ENCODE measurements around the gene PRKCA.
"Not testable (repeated sequence)": the region's sequence is repeated elsewhere in the genome, so short reads cannot be mapped to it uniquely, and the experiment has no call there.

The PRKCA gene

DNA sequence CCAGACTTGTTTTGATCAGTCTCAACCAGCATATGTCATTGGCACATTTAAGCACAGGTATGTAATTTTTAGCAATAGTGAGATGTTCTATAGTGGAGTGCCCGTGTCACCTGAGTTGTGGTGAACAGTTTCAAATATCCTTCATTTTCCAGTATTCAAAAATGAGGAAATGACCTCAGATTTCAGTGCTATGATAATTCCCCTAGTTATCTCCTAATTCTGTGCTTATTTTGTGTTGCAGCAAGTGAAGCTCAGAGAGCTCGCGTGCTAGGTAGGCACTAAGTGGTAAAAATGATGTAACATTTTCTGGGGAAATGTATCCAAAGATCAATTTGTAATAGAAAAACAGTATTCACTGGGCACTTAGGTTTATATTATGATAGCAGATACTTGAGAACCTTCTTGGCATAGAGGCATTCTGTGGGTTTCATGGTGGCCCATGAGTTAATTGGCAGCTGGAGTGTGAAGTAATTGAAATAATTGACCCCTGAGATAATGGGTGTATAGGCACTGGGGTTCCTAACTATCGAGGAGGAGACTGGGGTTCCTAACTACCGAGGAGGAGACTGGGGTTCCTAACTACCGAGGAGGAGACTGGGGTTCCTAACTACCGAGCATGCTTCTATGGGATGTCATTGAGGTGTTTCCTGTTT, 159.1 kb downstream of the PRKCA start:
- DNase-seq (ENCODE audit: low read depth, low spot score), result no peak

DNA sequence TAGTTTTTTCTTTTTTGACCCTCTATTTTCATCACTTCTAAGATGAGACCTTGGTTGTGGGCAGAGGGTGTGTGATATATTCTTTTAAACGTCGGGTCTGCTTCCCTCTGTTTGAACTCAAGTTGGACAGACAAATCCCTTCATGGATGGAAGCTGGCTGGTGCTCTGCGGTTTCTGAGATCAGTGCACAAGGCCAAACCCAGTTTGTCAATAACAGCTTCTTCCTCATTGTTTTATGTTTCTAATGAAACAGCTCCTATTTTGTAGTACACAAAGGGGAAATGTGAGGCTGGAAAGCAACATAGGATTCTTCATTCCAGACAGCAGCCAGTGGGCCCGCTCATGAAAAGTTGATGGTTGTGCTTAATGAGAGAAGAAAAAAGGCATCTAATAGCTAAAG, 159.6 kb downstream of the PRKCA start:
- DNase-seq (ENCODE audit: low read depth, low spot score), result no peak

DNA sequence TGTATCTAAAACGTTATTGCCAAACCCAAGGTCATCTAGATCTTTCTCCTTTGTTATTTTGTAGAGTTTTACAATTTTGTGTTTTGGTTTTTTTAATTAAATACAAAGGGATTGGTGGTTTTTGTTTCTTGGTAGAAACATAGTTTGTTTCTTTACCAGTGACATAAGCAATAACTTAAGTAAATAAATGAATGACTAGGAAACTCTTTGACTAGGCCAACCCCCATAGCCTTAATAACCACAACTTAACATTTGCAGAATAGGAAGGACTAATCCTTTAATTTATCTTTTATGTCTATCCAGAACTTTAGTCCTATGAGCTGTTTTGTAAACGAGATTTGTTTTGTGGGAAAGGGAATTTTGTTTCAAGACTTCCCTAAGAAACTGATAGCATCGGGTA, 162.5 kb downstream of the PRKCA start:
- no peak for DNase-seq (ENCODE audit: low read depth, low spot score)

DNA sequence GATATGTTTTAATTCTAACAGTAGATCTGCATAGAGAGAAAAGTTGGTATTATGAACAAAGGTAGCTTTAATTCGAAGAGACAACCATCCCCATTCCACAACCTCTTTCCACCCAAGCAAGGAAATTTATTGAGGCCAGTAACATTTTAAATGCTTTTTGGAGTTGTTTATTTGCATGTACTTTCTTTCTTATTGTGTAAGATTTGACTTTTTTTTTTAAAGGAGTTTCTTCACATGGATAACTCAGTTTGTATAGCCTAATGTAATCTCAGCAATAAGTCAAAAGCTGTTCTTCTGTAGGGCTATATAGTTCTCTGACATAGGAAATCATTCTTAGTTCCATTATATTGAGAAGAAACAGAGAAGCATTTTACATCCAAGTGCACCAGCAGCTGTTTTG, 163.3 kb downstream of the PRKCA start:
- no peak for DNase-seq (ENCODE audit: low read depth, low spot score)

DNA sequence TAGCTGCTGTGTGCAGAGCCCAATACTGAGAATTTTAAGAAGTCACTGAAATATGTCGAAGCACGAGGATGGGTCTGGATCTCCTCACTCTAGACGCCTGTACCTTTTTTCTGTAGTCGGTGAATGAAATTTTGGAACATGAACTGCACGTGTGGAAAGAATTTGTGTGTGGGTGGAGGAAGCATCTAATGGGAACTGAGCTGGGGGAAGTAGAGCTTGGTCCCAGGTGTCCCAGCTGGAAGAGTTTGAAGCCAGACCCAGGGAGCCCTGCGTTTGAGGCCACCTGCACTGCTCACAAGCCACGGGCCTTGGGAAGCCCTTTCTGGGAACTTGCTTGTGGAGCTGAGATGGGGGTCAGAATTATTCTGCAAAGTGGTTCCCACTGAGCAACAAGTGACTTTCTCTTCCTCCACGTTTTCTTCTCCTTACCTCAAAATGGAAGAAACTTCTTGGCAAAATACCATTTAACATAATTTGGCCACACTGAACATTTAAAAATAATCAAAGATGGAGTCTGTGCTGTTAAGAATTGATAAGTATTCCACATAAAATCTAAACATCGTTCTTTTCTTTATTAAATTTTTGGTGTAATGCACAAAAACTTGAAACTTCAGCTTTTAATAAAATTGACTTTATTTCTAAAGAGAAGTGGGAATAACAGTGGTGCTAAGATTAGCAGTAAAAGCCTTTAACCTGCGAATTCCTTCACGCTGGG, 163.8 kb downstream of the PRKCA start:
- DNase-seq (ENCODE audit: low read depth, low spot score), result no peak

DNA sequence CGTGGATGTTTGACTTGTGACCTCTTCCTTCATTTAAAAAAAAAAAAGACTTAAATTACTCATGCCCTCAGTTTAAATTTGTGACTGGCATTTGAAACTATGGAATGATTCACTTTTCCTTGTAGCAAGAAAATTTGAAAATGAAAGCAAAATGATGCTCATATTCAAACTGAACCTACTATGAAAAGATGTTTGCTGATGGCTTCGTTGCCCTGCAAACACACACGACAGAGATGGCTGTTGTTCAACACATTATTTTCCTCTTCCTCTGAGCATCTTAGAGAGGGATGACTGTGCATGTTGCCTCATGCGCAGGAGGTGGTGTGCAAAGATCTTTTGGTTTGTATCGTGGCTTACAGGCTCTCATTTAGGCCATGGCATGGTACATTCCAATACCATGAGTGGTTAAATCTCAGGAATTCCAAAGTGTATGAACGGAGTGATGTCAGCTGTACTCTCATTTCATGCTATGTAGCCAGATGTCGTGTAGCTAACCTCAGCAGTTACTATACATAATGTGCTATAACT, 164.5 kb downstream of the PRKCA start:
- DNase-seq (ENCODE audit: low read depth, low spot score), result no peak

DNA sequence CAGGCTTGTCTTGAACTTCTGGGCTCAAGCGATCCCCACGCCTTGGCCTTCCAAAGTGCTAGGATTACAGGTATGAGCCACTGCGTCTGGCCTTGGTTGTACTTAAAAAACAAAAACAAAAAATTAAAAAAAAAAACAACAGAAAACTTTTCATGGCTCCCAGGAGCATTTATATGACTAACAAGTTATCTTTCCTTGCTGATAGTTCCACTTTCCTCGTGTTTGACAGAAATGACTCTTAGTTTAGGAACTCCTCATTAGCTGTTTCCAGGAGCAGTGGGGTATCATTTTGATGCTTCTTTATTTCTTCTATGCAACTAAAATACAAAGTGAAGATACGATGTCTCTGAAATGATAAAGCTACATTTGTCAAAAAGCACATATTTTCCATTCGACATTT, 165.4 kb downstream of the PRKCA start:
- no peak for DNase-seq (ENCODE audit: low read depth, low spot score)

DNA sequence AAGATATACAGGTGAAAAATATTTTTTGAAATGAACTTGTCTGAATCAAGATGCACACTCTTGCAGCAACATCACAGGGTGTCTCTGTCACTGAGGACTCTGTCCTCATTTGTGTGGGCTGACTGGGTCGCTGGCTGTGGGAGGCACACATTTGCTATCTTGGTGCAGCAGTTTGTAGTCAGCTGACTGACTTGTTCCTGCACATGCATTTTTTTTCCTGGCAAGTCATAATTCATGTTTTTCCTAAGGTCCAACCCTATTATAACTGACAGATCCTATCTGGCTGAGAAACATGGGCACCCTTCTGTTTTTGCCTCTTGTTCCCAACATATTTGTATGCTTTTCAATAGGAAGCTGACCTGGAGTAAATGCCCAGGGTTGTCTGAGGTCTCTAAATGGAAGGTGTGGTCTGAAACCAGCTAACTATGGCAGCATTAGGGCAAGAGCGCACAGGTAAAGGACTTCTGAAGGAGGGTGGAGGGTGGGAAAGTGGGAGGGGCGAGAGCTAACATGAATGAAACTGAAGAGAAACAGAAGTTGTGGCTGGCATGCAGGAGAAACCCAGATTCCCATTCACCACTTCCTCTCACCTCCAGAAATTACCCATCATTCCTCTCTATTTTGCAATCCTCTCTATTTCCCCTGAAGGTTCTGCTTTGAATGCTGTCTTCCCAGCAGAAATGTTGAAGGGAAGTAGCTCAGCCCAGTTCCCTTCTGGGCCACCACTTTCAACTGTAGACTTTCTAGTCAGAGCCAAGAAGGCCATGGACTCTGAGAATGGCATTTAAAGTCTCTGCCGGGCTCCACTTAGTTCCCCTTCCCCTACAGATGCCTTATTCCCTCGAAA, 166.1 kb downstream of the PRKCA start:
- no peak for DNase-seq (ENCODE audit: low read depth, low spot score)

DNA sequence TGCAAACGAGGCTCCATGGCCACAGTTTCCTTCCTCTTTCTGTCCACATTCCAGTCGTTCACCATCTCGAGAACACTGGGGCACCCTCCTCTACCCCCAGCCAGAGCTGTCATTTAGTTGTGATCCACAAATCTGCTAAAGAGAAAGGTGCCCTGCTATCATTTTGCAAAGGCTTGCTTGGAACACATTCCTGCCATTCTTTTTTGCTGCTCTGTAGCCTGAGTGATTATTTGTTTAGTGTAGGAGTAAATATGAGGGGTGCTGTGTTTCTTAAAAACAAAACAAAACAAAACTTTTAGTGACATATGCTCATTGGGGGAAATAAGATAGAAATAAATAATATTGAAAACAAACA, 166.7 kb downstream of the PRKCA start:
- DNase-seq (ENCODE audit: low read depth, low spot score), result no peak

DNA sequence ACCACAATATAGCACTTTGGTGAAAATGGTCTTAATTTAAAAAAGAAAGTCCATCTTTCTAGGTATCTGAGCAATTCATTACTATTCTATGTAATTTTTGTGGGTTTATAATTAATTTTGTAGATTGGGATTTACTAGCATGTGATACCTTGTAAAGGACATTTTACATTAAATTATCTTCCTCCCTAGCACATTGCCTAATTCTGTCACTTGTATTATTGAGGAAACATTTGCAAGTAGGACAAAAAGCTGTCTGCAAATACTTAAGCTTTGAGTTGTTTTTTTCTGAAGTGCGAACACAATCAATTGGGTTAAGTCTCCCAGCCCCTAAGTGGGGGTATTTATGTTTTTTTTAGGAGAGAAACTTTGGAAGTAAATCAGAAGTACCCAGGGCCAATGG, 167.0 kb downstream of the PRKCA start:
- DNase-seq (ENCODE audit: low read depth, low spot score), result no peak

DNA sequence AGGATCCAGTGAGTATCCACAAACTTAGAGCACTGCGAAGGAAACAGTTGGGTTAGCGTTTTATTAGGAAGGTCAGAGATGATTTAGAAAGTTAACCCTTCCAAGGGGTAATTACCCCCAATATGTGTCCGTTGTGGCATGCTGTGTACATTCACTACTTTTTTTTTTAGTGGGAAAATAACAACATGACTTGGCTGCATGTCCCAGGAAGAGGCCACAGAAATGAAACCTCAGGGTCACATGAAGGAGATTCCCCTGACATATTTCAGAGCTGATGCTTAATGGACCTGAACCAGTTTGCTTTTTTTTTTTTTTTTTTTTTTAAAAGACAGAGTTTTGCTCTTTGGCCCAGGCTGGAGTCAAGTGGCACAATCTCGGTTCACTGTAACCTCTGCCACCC, 167.5 kb downstream of the PRKCA start:
- DNase-seq (ENCODE audit: low read depth, low spot score), result no peak

DNA sequence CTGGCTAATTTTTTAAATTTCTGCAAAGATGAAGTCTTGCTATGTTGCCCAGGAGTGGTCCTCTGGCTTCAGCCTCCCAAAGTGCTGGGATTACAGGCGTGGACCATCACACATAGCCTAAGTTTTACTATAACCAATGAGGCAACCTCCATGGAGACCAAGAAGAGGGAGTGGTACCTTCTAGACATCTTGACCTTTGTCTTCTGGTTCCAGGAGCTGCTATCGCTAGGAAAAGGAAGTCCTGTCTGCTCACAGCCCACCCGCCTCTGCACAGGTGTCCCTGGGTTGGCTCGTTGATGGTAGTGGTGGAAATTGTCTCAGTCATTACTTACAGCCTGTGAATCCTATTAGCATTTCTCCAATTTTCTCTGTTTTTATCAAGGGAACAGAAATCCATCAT, 169.7 kb downstream of the PRKCA start:
- no peak for DNase-seq (ENCODE audit: low read depth, low spot score)

DNA sequence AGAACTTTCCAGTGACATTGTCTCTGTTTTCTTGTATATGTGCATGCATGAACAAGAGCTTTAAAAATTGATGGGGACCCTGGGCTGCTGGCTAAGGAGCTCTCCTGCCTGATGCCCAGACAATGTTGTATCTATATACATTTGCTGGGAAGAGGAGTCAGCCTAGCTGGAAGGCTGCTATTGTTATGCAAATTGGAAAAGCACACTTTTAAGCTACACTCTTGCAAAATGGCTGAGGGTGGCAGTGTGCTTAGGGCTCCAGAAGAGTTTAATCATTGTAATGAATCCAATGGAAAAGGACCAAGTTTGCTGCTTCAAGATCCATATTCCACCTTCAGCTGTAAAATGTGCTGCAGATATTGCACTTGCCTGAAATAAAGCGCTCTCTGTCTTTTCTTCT, 171.8 kb downstream of the PRKCA start:
- no peak for DNase-seq (ENCODE audit: low read depth, low spot score)

DNA sequence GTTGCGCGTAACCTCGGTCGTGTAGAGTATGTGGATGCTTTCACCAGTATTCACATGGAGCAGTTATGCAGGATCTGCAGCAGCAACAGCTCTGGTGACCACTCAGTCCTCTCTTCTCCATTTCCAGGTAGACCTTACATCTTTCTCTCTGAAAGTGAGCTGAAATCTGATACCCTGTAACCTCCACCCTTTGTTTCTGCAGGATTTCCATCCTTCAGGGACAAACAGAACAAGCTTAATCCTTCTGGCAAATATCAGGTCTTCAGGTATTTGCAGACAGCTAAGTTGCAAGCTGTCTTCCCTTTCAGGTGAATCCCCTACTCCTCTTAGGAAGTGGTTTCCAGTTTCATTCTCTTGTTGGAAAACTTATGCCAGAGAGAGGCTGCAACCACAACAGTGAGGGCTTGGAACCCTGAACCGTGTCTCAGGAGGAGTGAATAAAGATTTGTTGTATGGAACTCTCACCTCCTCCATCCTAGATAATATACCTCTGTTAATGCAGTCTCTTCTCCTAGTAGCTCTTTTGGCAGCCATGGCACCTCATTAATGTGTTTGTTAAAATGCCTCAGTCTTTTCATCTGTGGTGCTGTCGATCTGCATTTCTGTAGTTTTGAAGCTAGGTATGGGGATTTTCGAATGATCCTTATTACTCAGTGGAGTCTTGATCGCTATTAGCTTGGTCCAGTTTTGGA, 172.5 kb downstream of the PRKCA start:
- DNase-seq (ENCODE audit: low read depth, low spot score), result peak; percentile 52

DNA sequence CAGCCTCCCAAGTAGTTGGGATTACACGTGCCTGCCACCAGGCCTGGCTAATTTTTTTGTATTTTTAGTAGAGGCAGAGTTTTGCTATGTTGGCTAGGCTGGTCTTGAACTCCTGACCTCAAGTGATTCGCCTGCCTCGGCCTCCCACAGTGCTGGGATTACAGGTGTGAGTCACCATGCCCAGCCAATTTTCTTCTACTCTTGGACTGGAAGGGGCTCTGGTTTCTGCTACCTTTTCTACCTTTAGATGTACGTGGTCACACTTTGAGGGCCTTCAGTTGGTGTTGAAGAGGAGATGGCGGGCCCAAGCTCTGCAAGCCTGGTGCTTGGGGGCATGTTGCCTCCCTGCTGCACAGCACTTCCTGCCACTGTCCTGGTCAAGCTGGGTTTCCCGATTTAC, 173.6 kb downstream of the PRKCA start:
- DNase-seq (ENCODE audit: low read depth, low spot score), result no peak

DNA sequence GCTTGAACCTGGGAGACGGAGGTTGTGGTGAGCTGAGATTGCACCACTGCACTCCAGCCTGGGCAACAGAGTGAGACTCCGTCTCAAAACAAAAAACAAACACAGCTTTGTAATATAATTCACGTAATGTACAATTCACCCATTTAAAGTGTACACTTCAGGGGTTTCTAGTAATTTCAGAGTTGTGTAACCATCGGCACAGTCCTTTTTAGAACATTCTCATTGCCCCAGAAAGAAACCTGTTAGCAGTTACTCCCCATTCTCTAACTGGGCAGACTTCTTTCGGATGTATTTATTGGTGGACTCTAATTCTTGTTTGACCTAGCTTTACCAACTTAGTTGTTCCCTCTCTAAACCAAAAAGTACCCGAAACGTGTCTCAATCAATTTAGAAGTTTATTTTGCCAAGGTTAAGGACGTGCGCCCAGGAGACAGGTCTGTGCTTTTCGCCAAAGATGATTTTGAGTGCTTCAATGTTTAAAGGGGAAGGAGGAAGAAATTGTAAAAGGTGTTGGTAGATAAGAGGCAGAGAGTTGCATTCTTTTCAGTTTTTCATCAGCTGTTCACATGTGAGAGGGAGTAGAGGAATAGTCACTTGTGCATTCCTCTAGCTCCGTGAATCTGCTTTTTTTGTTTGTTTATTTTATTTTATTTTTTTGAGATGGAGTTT, 175.3 kb downstream of the PRKCA start:
- no peak for DNase-seq (ENCODE audit: low read depth, low spot score)

DNA sequence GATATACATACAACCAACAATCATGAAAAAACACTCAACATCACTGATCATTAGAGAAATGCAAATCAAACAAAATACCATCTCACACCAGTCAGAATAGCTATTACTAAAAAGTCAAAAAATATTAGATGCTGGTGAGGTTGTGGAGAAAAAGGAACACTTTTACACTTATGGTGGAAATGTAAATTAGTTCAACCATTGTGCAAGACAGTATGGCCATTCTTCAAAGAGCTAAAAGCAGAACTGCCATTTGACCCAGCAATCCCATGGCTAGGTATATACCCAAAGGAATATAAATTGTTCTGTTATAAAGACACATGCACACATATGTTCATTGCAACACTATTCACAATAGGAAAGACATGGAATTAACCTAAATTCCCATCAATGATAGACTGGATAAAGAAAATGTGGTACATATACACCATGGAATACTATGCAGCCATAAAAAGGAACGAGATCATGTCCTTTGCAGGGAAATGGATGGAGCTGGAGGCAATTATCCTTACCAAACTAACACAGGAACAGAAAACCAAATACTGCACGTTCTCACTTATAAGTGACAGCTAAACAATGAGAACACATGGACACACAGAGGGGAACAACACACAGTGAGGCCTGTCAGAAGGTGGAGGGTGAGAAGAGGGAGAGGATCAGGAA, 176.9 kb downstream of the PRKCA start:
- not testable (repeated sequence) for DNase-seq (ENCODE audit: low read depth, low spot score)

DNA sequence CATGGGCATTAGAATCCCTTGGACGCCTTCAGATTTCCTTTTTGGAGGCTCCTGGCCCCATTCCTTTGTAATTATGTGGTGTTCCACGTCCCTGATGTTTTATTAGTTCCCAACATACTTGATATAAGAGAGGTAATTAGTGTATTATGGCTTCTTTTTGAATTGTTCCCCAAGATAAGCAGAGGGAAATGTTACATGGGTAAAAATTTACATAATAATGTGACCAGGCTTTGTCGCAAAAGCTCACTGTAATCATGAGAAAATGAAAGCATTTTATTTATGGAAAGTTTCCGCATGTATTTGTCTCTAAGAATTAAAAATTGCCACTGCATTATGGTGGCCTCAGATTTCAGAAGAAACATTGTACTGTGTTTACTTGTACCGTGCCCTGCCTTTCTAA, 177.8 kb downstream of the PRKCA start:
- no peak for DNase-seq (ENCODE audit: low read depth, low spot score)

DNA sequence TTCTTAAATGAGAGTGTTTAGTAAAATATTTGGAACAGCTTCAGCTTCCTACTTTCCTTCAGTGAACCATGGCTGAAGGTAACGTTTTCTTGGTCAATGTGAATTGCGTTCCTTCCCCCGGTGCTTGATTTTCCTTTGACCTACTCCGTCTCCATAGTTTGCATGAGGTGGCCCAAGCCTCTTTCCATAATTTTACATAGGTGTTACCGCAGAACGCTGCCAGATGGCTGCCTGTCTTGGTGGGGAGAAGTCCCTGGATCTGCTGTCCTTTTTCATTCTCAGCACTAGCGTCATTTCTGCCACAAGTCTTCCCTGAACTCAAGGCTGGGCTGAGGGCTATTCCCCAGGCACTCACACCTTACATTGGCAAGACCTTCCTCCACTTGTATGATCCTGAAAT, 178.4 kb downstream of the PRKCA start:
- no peak for DNase-seq (ENCODE audit: low read depth, low spot score)

DNA sequence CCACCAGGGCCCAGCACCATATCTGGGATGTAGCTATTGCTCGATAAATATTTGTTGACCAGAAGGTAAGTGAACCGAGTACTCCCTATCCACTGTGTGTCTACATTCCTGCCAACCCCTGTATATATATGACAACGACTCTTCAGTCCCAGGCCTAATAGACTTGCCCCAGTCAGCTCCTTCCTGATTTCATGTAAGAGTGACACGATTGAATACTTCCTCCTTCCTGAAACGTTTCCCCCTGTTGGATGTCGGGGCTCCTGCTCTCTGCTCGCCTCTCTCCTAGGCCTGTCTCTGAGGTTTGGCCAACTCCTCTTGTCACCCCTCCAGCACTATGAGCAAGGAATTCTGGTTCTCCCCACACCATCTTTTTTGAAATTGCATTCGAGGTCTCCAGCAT, 178.9 kb downstream of the PRKCA start:
- no peak for DNase-seq (ENCODE audit: low read depth, low spot score)

DNA sequence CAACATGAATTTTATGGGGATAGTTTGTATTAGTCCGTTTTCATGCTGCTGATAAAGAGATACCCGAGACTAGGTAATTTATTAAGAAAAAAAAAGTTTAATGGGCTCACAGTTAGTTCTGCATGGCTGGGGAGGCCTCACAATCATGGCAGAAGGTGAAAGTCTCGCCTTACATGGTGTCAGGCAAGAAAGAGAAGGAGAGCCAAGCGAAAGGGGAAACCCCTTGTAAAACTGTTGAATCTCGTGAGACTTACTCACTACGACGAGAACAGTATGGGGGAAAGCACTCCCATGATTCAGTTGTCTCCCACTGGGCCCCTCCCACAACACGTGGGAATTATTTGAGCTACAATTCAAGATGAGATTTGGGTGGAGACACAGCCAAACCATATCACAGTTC, 181.5 kb downstream of the PRKCA start:
- DNase-seq (ENCODE audit: low read depth, low spot score), result no peak
